ENCODE data around the gene DSCAM. TPM values are rescaled to one million over a fixed set of nuclear protein-coding genes. Genes with fewer than 3 reads are reported as not detected.

Gene DSCAM
- total RNA-seq, 4 donors from 2014 or later, result 0.17 TPM; not detected in 3

DNA sequence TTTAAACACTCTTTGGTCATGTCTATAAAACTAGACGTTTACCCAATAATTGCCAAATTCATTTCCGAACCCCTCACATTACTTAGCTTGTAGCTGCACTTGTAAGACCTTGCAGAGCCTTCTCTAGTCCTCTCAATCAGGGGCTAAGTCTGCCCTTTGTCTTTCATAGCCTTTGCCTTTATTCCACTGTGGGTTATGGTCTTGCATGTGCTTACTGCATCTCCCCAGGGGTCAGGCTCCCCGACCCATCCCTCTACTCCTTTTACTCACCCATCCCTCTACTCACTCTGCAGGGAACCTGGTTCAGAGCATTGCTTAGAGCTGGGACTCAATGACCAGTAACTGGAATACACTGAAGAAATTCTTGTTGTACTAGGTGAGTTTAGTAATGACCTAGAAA, 744.3 kb downstream of the DSCAM start:
- TF ChIP-seq, protein P1, sequence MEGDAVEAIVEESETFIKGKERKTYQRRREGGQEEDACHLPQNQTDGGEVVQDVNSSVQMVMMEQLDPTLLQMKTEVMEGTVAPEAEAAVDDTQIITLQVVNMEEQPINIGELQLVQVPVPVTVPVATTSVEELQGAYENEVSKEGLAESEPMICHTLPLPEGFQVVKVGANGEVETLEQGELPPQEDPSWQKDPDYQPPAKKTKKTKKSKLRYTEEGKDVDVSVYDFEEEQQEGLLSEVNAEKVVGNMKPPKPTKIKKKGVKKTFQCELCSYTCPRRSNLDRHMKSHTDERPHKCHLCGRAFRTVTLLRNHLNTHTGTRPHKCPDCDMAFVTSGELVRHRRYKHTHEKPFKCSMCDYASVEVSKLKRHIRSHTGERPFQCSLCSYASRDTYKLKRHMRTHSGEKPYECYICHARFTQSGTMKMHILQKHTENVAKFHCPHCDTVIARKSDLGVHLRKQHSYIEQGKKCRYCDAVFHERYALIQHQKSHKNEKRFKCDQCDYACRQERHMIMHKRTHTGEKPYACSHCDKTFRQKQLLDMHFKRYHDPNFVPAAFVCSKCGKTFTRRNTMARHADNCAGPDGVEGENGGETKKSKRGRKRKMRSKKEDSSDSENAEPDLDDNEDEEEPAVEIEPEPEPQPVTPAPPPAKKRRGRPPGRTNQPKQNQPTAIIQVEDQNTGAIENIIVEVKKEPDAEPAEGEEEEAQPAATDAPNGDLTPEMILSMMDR (IDR thresholded peaks at IDR 0.05; ENCODE audit: low read depth), result no peak

GRCh38 chr21:40099809-40100208, 747.1 kb downstream of the DSCAM start:
- TF ChIP-seq, protein P1 (IDR thresholded peaks at IDR 0.05; ENCODE audit: low read depth), result no peak

GRCh38 chr21:40095477-40095876, 751.5 kb downstream of the DSCAM start:
- TF ChIP-seq, protein P1 (IDR thresholded peaks at IDR 0.05; ENCODE audit: low read depth), result no peak

DNA sequence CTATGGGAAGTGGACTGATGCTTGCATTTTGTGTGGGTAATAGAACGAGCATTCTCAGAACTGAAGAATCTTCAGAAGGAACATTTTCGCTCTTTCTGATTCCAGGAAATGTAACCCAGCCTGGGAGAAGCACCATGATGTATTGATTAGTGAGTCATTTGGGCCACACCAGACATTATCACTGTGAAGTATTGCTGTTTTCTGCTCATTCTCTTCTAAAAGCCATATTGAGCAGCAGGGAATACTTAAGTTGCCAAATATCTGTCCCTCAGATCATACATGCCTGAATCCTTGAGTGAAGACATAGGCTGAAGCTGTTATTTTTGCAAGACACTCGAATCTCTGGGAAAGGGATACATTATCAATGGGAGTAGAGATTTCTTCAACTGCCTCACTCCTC, 766.6 kb downstream of the DSCAM start:
- TF ChIP-seq, protein P1 (IDR thresholded peaks at IDR 0.05; ENCODE audit: low read depth), result no peak

GRCh38 chr21:40074710-40075109, 772.2 kb downstream of the DSCAM start:
- TF ChIP-seq, protein P1 (IDR thresholded peaks at IDR 0.05; ENCODE audit: low read depth), result no peak

GRCh38 chr21:40074198-40074597, 772.8 kb downstream of the DSCAM start:
- TF ChIP-seq, protein P1 (IDR thresholded peaks at IDR 0.05; ENCODE audit: low read depth), result no peak

GRCh38 chr21:40073642-40074041, 773.3 kb downstream of the DSCAM start:
- TF ChIP-seq, protein P1 (IDR thresholded peaks at IDR 0.05; ENCODE audit: low read depth), result no peak
